ENCODE results near the gene ZMYND12. TPM values are rescaled to one million over a fixed set of nuclear protein-coding genes. Genes with fewer than 3 reads are reported as not detected.

The ZMYND12 gene
- polyA plus RNA-seq, 1 of the 3 experiments (the other 2 are of a cell fraction): 0.18 TPM

- Histone ChIP-seq H3K79me2 (ENCODE audit: insufficient read depth) (no peaks in the 10 kb centered on the region), H3K4me3 (ENCODE audit: low read depth in 2 of 2, low read length in 1 of 2) (no peak overlapping the region), H3K4me1 (ENCODE audit: control insufficient read depth in 1 of 2, insufficient read depth in 2 of 2, low read depth in 1 of 2, low read length in 1 of 2) (no peaks in the 10 kb centered on the region), H3K9me3 (no peaks in the 10 kb centered on the region), H3K36me3 (replicated peaks in 1 of 2; ENCODE audit: control insufficient read depth in 1 of 2, insufficient read depth in 2 of 2, low read length in 1 of 2) (peaks cover 0 to 3% of the 10 kb centered on the region in 2 experiments), H3K27ac (ENCODE audit: low read depth in 2 of 2, low read length in 1 of 2) (no peak overlapping the region), H3K9me2 (no peaks in the 10 kb centered on the region), H4K20me1 (ENCODE audit: insufficient read depth) (no peaks in the 10 kb centered on the region), H2AFZ (ENCODE audit: low read depth) (no peak overlapping the region), H3K9ac (no peak overlapping the region), H3K27me3 (ENCODE audit: insufficient read depth) (no peaks in the 10 kb centered on the region), H3K4me2 (no peak overlapping the region), H3F3A (replicated peaks; ENCODE audit: insufficient read depth) (peaks cover 4% of the 10 kb centered on the region)
- CTCF ChIA-PET: interaction anchor here (1.2 kb wide), 1 partner anchor 10 kb away, joined by 3 read pairs; no protein-coding TSS in a partner anchor
- DNase-seq: no peak
- 66% methylated on average over 4 of the region's 4 CpGs for WGBS (ENCODE audit: low lambda C conversion rate)
- no peak for TF ChIP-seq SIN3A (IDR thresholded peaks at IDR 0.05; ENCODE audit: borderline replicate concordance, low read depth, low read length)
- TF ChIP-seq ELF1 (IDR thresholded peaks at IDR 0.05): no peak
- TF ChIP-seq CHD2 (IDR thresholded peaks at IDR 0.05; ENCODE audit: low read length, partially characterized antibody): no peak
- no peak for TF ChIP-seq RAD21 (IDR thresholded peaks at IDR 0.05; ENCODE audit: low read length)
- TF ChIP-seq IRF3 (IDR thresholded peaks at IDR 0.05; ENCODE audit: low read depth, low read length): no peak
- no peak for TF ChIP-seq GATA2 (CRISPR knock-in tag; IDR thresholded peaks at IDR 0.05)
- no peak for TF ChIP-seq TAF1 (IDR thresholded peaks at IDR 0.05; ENCODE audit: borderline replicate concordance, low read depth, low read length)
- no peak for TF ChIP-seq SMC3 (IDR thresholded peaks at IDR 0.05; ENCODE audit: low read depth, low read length)
- no peak for TF ChIP-seq FOXM1 (IDR thresholded peaks at IDR 0.05; ENCODE audit: low read depth)
- no peak for TF ChIP-seq ZBTB33 (IDR thresholded peaks at IDR 0.05; ENCODE audit: borderline replicate concordance, low read depth)
- no peak; the same call in 1 of the 2 replicates for TF ChIP-seq CTCF (IDR thresholded peaks at IDR 0.05)
- TF ChIP-seq TEAD4 (IDR thresholded peaks at IDR 0.05; ENCODE audit: borderline replicate concordance, insufficient read depth): no peak
- TF ChIP-seq FOXJ3 (CRISPR knock-in tag; IDR thresholded peaks at IDR 0.05): no peak
- POLR2A ChIA-PET: no interaction called here
Observed at GRCh38 chr1:42479621-42480020, 23.8 kb upstream of the ZMYND12 start.

- no peak for TF ChIP-seq PBX3 (IDR thresholded peaks at IDR 0.05)
- no peak for TF ChIP-seq NRF1 (IDR thresholded peaks at IDR 0.05; ENCODE audit: low read depth, low read length)
- TF ChIP-seq USF1 (IDR thresholded peaks at IDR 0.05; ENCODE audit: borderline replicate concordance, low read depth): no peak
- TF ChIP-seq GATA2 (CRISPR knock-in tag; IDR thresholded peaks at IDR 0.05): no peak
- TF ChIP-seq USF2 (IDR thresholded peaks at IDR 0.05; ENCODE audit: borderline replicate concordance, low read depth, low read length): no peak
- no peak for TF ChIP-seq FOXM1 (IDR thresholded peaks at IDR 0.05; ENCODE audit: low read depth)
- no peak for TF ChIP-seq MEF2A (IDR thresholded peaks at IDR 0.05; ENCODE audit: borderline replicate concordance, low read depth)
- TF ChIP-seq MAX (IDR thresholded peaks at IDR 0.05; ENCODE audit: low read depth): no peak
- no peak overlapping the region for H3K4me3 ChIP-seq (ENCODE audit: low read depth in 2 of 2, low read length in 1 of 2)
- ChIA-PET POLR2A (interaction anchor here (1.0 kb wide), 1 partner anchor 21 kb away, joined by 3 read pairs; no protein-coding TSS in a partner anchor), CTCF (no interaction called here)
- no peaks in the 10 kb centered on the region for H4K20me1 ChIP-seq (ENCODE audit: insufficient read depth)
- H2AFZ ChIP-seq (ENCODE audit: low read depth): no peak overlapping the region
- no peaks in the 10 kb centered on the region for H3K27me3 ChIP-seq (ENCODE audit: insufficient read depth)
- H3K4me1 ChIP-seq (ENCODE audit: control insufficient read depth in 1 of 2, insufficient read depth in 2 of 2, low read depth in 1 of 2, low read length in 1 of 2): no peaks in the 10 kb centered on the region
- peaks cover 4% of the 10 kb centered on the region for H3F3A ChIP-seq (replicated peaks; ENCODE audit: insufficient read depth)
- WGBS (ENCODE audit: low lambda C conversion rate): 75% methylated on average over 3 of the region's 3 CpGs
- no peaks in the 10 kb centered on the region for H3K9me3 ChIP-seq
- H3K9me2 ChIP-seq: no peaks in the 10 kb centered on the region
- H3K4me2 ChIP-seq: no peak overlapping the region
- no peak overlapping the region for H3K27ac ChIP-seq (ENCODE audit: low read depth in 2 of 2, low read length in 1 of 2)
- no peaks in the 10 kb centered on the region for H3K36me3 ChIP-seq (replicated peaks in 1 of 2; ENCODE audit: control insufficient read depth in 1 of 2, insufficient read depth in 2 of 2, low read length in 1 of 2)
- H3K79me2 ChIP-seq (ENCODE audit: insufficient read depth): no peaks in the 10 kb centered on the region
- DNase-seq: no peak
- no peak overlapping the region for H3K9ac ChIP-seq
Observed at GRCh38 chr1:42477775-42478174, 22.0 kb upstream of the ZMYND12 start.

Data from SK-N-SH (cell line).